ENCODE results near the gene LARGE1. TPM values are rescaled to one million over a fixed set of nuclear protein-coding genes. Genes with fewer than 3 reads are reported as not detected.

Gene LARGE1
- total and polyA plus RNA-seq, 2 of the 8 experiments (the other 6 are each of a cell fraction or from before 2014, with no cell fraction given) = 43.7 to 83.0 TPM

GRCh38 chr22:33303099-33303498, 617.2 kb downstream of the LARGE1 start:
- Histone ChIP-seq H3K4me1 (replicated peaks in 1 of 4; ENCODE audit: control insufficient read depth in 3 of 4, insufficient read depth in 4 of 4, low read length in 3 of 4) (no peaks in the 10 kb centered on the region), H3K4ac (replicated peaks; ENCODE audit: insufficient read length, low read depth, low read length) (no peak overlapping the region), H3K9me3 (ENCODE audit: insufficient read depth in 2 of 2, low read depth in 1 of 2, low read length in 1 of 2) (no peaks in the 10 kb centered on the region), H2BK15ac (ENCODE audit: low read length) (no peak overlapping the region), H3K79me1 (ENCODE audit: low read depth, low read length) (no peaks in the 10 kb centered on the region), H3K9ac (replicated peaks in 1 of 4; ENCODE audit: extremely low read depth in 1 of 4, low read depth in 3 of 4, low read length in 3 of 4) (no peak overlapping the region), H3K79me2 (ENCODE audit: control insufficient read depth in 1 of 2, insufficient read depth in 2 of 2, low read length in 2 of 2) (no peaks in the 10 kb centered on the region), H2BK12ac (ENCODE audit: low read depth, low read length) (no peak overlapping the region), H2AK5ac (ENCODE audit: low read depth, low read length) (no peak overlapping the region), H3K23ac (ENCODE audit: insufficient read length) (no peak overlapping the region), H4K91ac (replicated peaks; ENCODE audit: insufficient read length, low read length) (no peak overlapping the region), H2BK5ac (ENCODE audit: low read depth, low read length) (no peak overlapping the region), H4K5ac (ENCODE audit: insufficient read length, low read depth, low read length) (no peak overlapping the region), H4K20me1 (replicated peaks in 1 of 2; ENCODE audit: control insufficient read depth in 1 of 2, insufficient read depth in 2 of 2, low read length in 2 of 2) (peaks cover 0 to 2% of the 10 kb centered on the region in 2 experiments), H3K36me3 (ENCODE audit: control insufficient read depth in 2 of 4, insufficient read depth in 4 of 4, low read length in 3 of 4) (peaks cover 0 to 5% (median 1%) of the 10 kb centered on the region in 4 experiments; a peak in 2 of 8 replicates), H4K8ac (ENCODE audit: extremely low read depth, insufficient read depth, low read length) (no peak overlapping the region), H3K56ac (replicated peaks; ENCODE audit: insufficient read length, low read depth, low read length) (no peak overlapping the region), H3K4me2 (ENCODE audit: insufficient read depth in 1 of 2, low read depth in 2 of 2, low read length in 2 of 2) (no peak overlapping the region), H2AFZ (ENCODE audit: low read length) (no peak overlapping the region), H2BK120ac (replicated peaks; ENCODE audit: low read depth, low read length) (no peak overlapping the region), H2BK20ac (ENCODE audit: low read length) (no peak overlapping the region), H3K4me3 (ENCODE audit: extremely low read depth in 1 of 4, insufficient read depth in 2 of 4, low read depth in 3 of 4, low read length in 4 of 4) (no peak overlapping the region), H3K14ac (ENCODE audit: insufficient read length) (no peak overlapping the region), H3K23me2 (ENCODE audit: low read depth, low read length) (no peaks in the 10 kb centered on the region), H3K18ac (ENCODE audit: extremely low read depth, low read length) (no peak overlapping the region), H3K27ac (ENCODE audit: low read depth, low read length) (no peak overlapping the region), H3K27me3 (replicated peaks in 1 of 4; ENCODE audit: control insufficient read depth in 3 of 4, extremely low read depth in 1 of 4, insufficient read depth in 3 of 4, low read length in 3 of 4) (no peaks in the 10 kb centered on the region)
- no peak for TF ChIP-seq SRF (IDR thresholded peaks at IDR 0.05; ENCODE audit: low read depth, low read length)
- TF ChIP-seq YY1 (IDR thresholded peaks at IDR 0.05; ENCODE audit: low read depth, low read length) = no peak
- TF ChIP-seq RFX5 (IDR thresholded peaks at IDR 0.05; ENCODE audit: borderline replicate concordance, low read depth, low read length) = no peak
- TF ChIP-seq MAFK (IDR thresholded peaks at IDR 0.05; ENCODE audit: low read depth, low read length) = no peak
- TF ChIP-seq FOSL1 (IDR thresholded peaks at IDR 0.05; ENCODE audit: insufficient read depth, low read depth, low read length) = no peak
- TF ChIP-seq CHD2 (IDR thresholded peaks at IDR 0.05; ENCODE audit: low read length) = no peak
- TF ChIP-seq SIRT6 (IDR thresholded peaks at IDR 0.05; ENCODE audit: low read length) = no peak
- no peak for TF ChIP-seq POU5F1 (IDR thresholded peaks at IDR 0.05; ENCODE audit: low read depth, low read length)
- TF ChIP-seq CBX8 (IDR thresholded peaks at IDR 0.05; ENCODE audit: borderline replicate concordance, low read depth, low read length) = no peak
- TF ChIP-seq JUN (IDR thresholded peaks at IDR 0.05; ENCODE audit: low read depth, low read length) = no peak
- TF ChIP-seq CEBPB (IDR thresholded peaks at IDR 0.05; ENCODE audit: low read depth, low read length) = no peak
- WGBS, 2 experiments (ENCODE audit: extremely low coverage in 1 of 2, insufficient coverage in 1 of 2, insufficient read length in 1 of 2, insufficient replicate concordance in 2 of 2, low coverage in 1 of 2, low lambda C conversion rate in 2 of 2, missing lambda C conversion rate in 1 of 2) = 91% methylated on average over 8 of the region's 9 CpGs; no CpG with 5 or more reads in 1 of the 2 experiments
- FAIRE-seq (no peak), DNase-seq (ENCODE audit: low read depth in 1 of 2, low spot score in 2 of 2) (no peak)
- POLR2A ChIA-PET (ENCODE audit: partially characterized antibody) = no interaction called here
- CTCF ChIA-PET (ENCODE audit: partially characterized antibody) = interaction anchor here (0.7 to 2.6 kb wide), 25 partner anchors 7 to 620 kb away, joined by 3 to 19 read pairs (median 5); no protein-coding TSS in a partner anchor
